HepG2 (cell line): Measurements from ENCODE around the gene DIPK1A. TPM values are rescaled to one million over a fixed set of nuclear protein-coding genes. Genes with fewer than 3 reads are reported as not detected.

Experiments
- ATAC-seq: fragments of 200-7000 bp; cut with Tn5 transposase; 3 replicates; pipeline ENCODE4 v1.9.1; 2020; ENCODE audit warnings: mild to moderate bottlenecking, moderate library complexity
- BruUV-seq: library from RNA; stranded (reverse); fragments of 400-500 nt; replicated peaks from 2 replicates; lab custom pipeline; 2021; lab: Mats Ljungman, UMichigan
- CTCF ChIA-PET: fragments of 300-600 bp; formaldehyde crosslinking; extraction: SDS; loops from one replicate; lab custom pipeline; 2021; ENCODE audit warnings: low total read pairs, inconsistent platforms, low intra/inter-chr PET ratio; lab: Yijun Ruan, JAX
- POLR2A ChIA-PET: fragments of 350-600 bp; sonication (Branson Sonifier 250); formaldehyde crosslinking; loops from one replicate; lab custom pipeline; 2020; ENCODE audit warnings: antibody characterized with exemption, inconsistent platforms; lab: Yijun Ruan, JAX
- DNase-seq: peaks from one replicate; pipeline ENCODE4 v3.0.0-alpha.2; 2015; ENCODE audit warnings: low spot score
- FAIRE-seq: peaks from 3 replicates; lab custom pipeline; 2011; peaks lifted over from hg19 to GRCh38; lab: Jason Lieb, UNC
- H2AFZ ChIP-seq: one replicate; pipeline ENCODE4 v1.6.1; 2011; ENCODE audit warnings: low read length, inconsistent platforms
- H3K27ac ChIP-seq: fragments of 300-600 bp; 3 replicates; pipeline ENCODE4 v1.8.0; 2011; ENCODE audit warnings: mixed run types, mild to moderate bottlenecking, mixed read lengths, low read length, inconsistent platforms; ENCODE audit not compliant: insufficient read depth; ENCODE audit errors: extremely low read length
- H3K27me3 ChIP-seq, 2 experiments: fragments of 200-600 bp in 1 of 2; 2 replicates in 1 of 2; 3 replicates in 1 of 2; pipeline versions ENCODE4 v1.6.0 to v1.8.0; 2011; ENCODE audit warnings: low read length in 2 of 2, mild to moderate bottlenecking in 2 of 2, moderate library complexity in 2 of 2, inconsistent platforms in 1 of 2; ENCODE audit not compliant: insufficient read depth in 2 of 2, control insufficient read depth in 1 of 2
- H3K36me3 ChIP-seq, 2 experiments: fragments of 200-600 bp in 1 of 2; replicated peaks in 1 of 2; 2 replicates in 1 of 2; 3 replicates in 1 of 2; pipeline versions ENCODE4 v1.5.1 to v1.8.0; 2011; ENCODE audit warnings: low read length in 2 of 2, inconsistent platforms in 1 of 2; ENCODE audit not compliant: insufficient read depth in 2 of 2, control insufficient read depth in 1 of 2
- H3K4me1 ChIP-seq: 2 replicates; pipeline ENCODE4 v1.5.1; 2012; ENCODE audit warnings: low read length, inconsistent platforms; ENCODE audit not compliant: insufficient read depth
- H3K4me2 ChIP-seq: 2 replicates; pipeline ENCODE4 v1.6.0; 2011; ENCODE audit warnings: low read depth, low read length, inconsistent platforms
- H3K4me3 ChIP-seq, 3 experiments: fragments of 200-600 bp in 1 of 3; sonication (generic), shearing (Covaris generic) in 1 of 3; replicated peaks in 1 of 3; 2 replicates each; pipeline ENCODE4 v1.5.1; 2011 to 2016; ENCODE audit warnings: low read length in 3 of 3, inconsistent platforms in 2 of 3, low read depth in 2 of 3, mild to moderate bottlenecking in 2 of 3, control low read depth in 1 of 3, mixed read lengths in 1 of 3; ENCODE audit not compliant: insufficient read depth in 1 of 3
- H3K79me2 ChIP-seq: one replicate; pipeline ENCODE4 v1.6.1; 2011; ENCODE audit warnings: low read length, inconsistent platforms; ENCODE audit not compliant: insufficient read depth
- H3K9ac ChIP-seq: 2 replicates; pipeline ENCODE4 v1.6.0; 2011; ENCODE audit warnings: mild to moderate bottlenecking, low read depth, low read length, inconsistent platforms; ENCODE audit not compliant: insufficient read depth
- H3K9me3 ChIP-seq: 2 replicates; pipeline ENCODE4 v1.5.1; 2012; ENCODE audit warnings: mild to moderate bottlenecking, low read length
- H4K20me1 ChIP-seq: 2 replicates; pipeline ENCODE4 v1.6.0; 2011; ENCODE audit warnings: inconsistent platforms, mild to moderate bottlenecking, low read length, moderate library complexity; ENCODE audit not compliant: insufficient read depth
- FOXK2 ChIP-seq: fragments of 450-650 bp; IDR thresholded peaks from 2 replicates; pipeline ENCODE4 v1.6.1; 2016
- HMG20A ChIP-seq: IDR thresholded peaks from 2 replicates; pipeline ENCODE4 v1.6.1; 2016; ENCODE audit warnings: borderline replicate concordance
- HMGA1 ChIP-seq: sonication (generic); formaldehyde crosslinking; conservative IDR thresholded peaks from 2 replicates; pipeline ENCODE4 v1.4.0; 2020; ENCODE audit warnings: missing genetic modification reagents
- JDP2 ChIP-seq: sonication (generic); formaldehyde crosslinking; IDR thresholded peaks from 2 replicates; pipeline ENCODE4 v1.8.1; 2022; ENCODE audit warnings: missing genetic modification reagents, borderline replicate concordance
- MBNL3 ChIP-seq: fragments of 250-450 bp; sonication (Bioruptor Pico); conservative IDR thresholded peaks from 2 replicates; pipeline ENCODE4 v1.8.0; 2022; ENCODE audit warnings: mild to moderate bottlenecking, inconsistent platforms
- NR3C1 ChIP-seq: sonication (generic); formaldehyde crosslinking; IDR thresholded peaks from 2 replicates; pipeline ENCODE4 v1.4.0; 2020; ENCODE audit warnings: missing genetic modification reagents
- RNF2 ChIP-seq: fragments of 450-650 bp; conservative IDR thresholded peaks from 2 replicates; pipeline ENCODE4 v1.6.1; 2016; ENCODE audit warnings: low read depth
- TEF ChIP-seq: sonication (generic); formaldehyde crosslinking; IDR thresholded peaks from 2 replicates; pipeline ENCODE4 v1.5.0; 2020; ENCODE audit warnings: missing genetic modification reagents
- ZMAT3 ChIP-seq: sonication (generic); formaldehyde crosslinking; conservative IDR thresholded peaks from 2 replicates; pipeline ENCODE4 v1.7.0; 2021; ENCODE audit warnings: missing genetic modification reagents
- ZNF512B ChIP-seq: sonication (generic); formaldehyde crosslinking; IDR thresholded peaks from 2 replicates; pipeline ENCODE4 v1.5.1; 2020; ENCODE audit warnings: missing genetic modification reagents, mild to moderate bottlenecking, borderline replicate concordance
- ZNF558 ChIP-seq: sonication (generic); formaldehyde crosslinking; IDR thresholded peaks from 2 replicates; pipeline ENCODE4 v1.9.0; 2022; ENCODE audit warnings: mild to moderate bottlenecking, missing genetic modification reagents, borderline replicate concordance
- ZNF597 ChIP-seq: sonication (generic); formaldehyde crosslinking; IDR thresholded peaks from 2 replicates; pipeline ENCODE4 v1.5.0; 2020; ENCODE audit warnings: missing genetic modification reagents
- ZNF646 ChIP-seq: sonication (generic); formaldehyde crosslinking; IDR thresholded peaks from 2 replicates; pipeline ENCODE4 v1.9.0; 2021; ENCODE audit warnings: mild to moderate bottlenecking, missing genetic modification reagents
- ZNF652 ChIP-seq: IDR thresholded peaks from 2 replicates; pipeline ENCODE4 v1.6.1; 2016; ENCODE audit warnings: low read depth, borderline replicate concordance
- ZNF773 ChIP-seq: sonication (generic); formaldehyde crosslinking; IDR thresholded peaks from 2 replicates; pipeline ENCODE4 v1.4.0; 2020; ENCODE audit warnings: missing genetic modification reagents, borderline replicate concordance
- WGBS: methylation state at CpG from one replicate; pipeline ENCODE4 v1.1.6; 2017; ENCODE audit warnings: low lambda C conversion rate; 5-methylcytosine and 5-hydroxymethylcytosine counted together
- in situ Hi-C: cut with HindIII; loops from 2 replicates; pipeline ENCODE4 v1.10.0; 2017; ENCODE audit warnings: low pct_unique_long_range_greater_than_20kb; ENCODE audit not compliant: extremely low pct_ligation_motif_present
- intact Hi-C: fragments of 100-400 bp; cut with micrococcal nuclease; formaldehyde crosslinking; loops from one replicate; pipeline ENCODE4 v1.10.0; 2022; ENCODE audit not compliant: unreplicated experiment
- polyA plus RNA-seq, 8 experiments: library from polyadenylated mRNA; depleted of rRNA in 3 of 8; stranded (reverse) in 7 of 8; unstranded in 1 of 8; fragments of >200 nt; fragmentation: Illumina TruSeq in 4 of 8; extraction: Trizol in 4 of 8; gene quantifications; 2 replicates each; pipeline versions ENCODE4 v1.2.1 to v1.2.3, GENCODE V29; 2011 to 2016; ENCODE audit warnings: low read depth in 4 of 8, missing spikeins in 1 of 8, mixed read lengths in 1 of 8; ENCODE audit not compliant: insufficient read depth in 1 of 8
- total RNA-seq, 5 experiments: library from RNA; depleted of rRNA; stranded (reverse); fragments of >200 nt; fragmentation: Illumina TruSeq; extraction: Trizol; gene quantifications; 2 replicates each; pipeline ENCODE4 v1.2.3, GENCODE V29; 2016; ENCODE audit warnings: low read depth in 1 of 5

Gene DIPK1A
- total and polyA plus RNA-seq, 2 of the 13 experiments (the other 11 are each of a cell fraction or from before 2014, with no cell fraction given): 8.4 TPM

- BruUV-seq: no TSS peak
- H3K9me3 ChIP-seq: no peaks in the 10 kb centered on the region
- ChIA-PET POLR2A (no interaction called here), CTCF (no interaction called here)
- peaks cover 0 to 8% of the 10 kb centered on the region in 2 experiments; a peak in 1 of 5 replicates for H3K27me3 ChIP-seq
- ATAC-seq (no peak), DNase-seq (no peak), FAIRE-seq (no peak)
- H3K36me3 ChIP-seq: no peaks in the 10 kb centered on the region
- H3K4me2 ChIP-seq: no peak overlapping the region
- in situ Hi-C loops (no loop called here), intact Hi-C loops (no loop called here)
- 0 out of 2 replicates have a peak, but pooled peaks cover 5% of the 10 kb centered on the region for H3K4me1 ChIP-seq
- H3K4me3 ChIP-seq: no peak overlapping the region
- no peak overlapping the region for H3K27ac ChIP-seq
- H2AFZ ChIP-seq: no peak overlapping the region
- no peaks in the 10 kb centered on the region for H4K20me1 ChIP-seq
- no peaks in the 10 kb centered on the region for H3K79me2 ChIP-seq
- no peak overlapping the region for H3K9ac ChIP-seq
- WGBS: 54% methylated on average over 5 of the region's 5 CpGs
- TF ChIP-seq ZNF773 (CRISPR knock-in tag) (no peak), ZMAT3 (no peak), JDP2 (CRISPR knock-in tag) (no peak), ZNF558 (no peak), ZNF652 (CRISPR knock-in tag) (no peak), RNF2 (no peak), FOXK2 (no peak), TEF (CRISPR knock-in tag) (no peak), MBNL3 (CRISPR knock-in tag) (no peak), HMGA1 (no peak), HMG20A (CRISPR knock-in tag) (no peak), ZNF597 (no peak), NR3C1 (no peak), ZNF512B (no peak), ZNF646 (CRISPR knock-in tag) (no peak)
These were observed 42.7 kb upstream of the DIPK1A start for GRCh38 chr1:93003981-93004380.
